Activated T-cell treated with anti-CD3 and anti-CD28 coated beads, Interleukin-2, amount 50 U/mL, for 4 hours (primary cell): ENCODE data around the gene EGFR. TPM values are rescaled to one million over a fixed set of nuclear protein-coding genes. Genes with fewer than 3 reads are reported as not detected.

Source experiments
- ATAC-seq, 2 donors: fragments of 200-7000 bp; cut with Tn5 transposase; one replicate each; pipeline ENCODE4 v1.10.0; 2021
- DNase-seq: peaks from one replicate; pipeline ENCODE4 v3.0.0-alpha.2; 2020
- H3K27me3 Mint-ChIP-seq: one replicate; pipeline ENCODE4 v1.8.0; 2021; ENCODE audit warnings: low read depth, mixed read lengths
- H3K36me3 Mint-ChIP-seq: one replicate; pipeline ENCODE4 v1.8.0; 2022; ENCODE audit warnings: mixed read lengths; ENCODE audit not compliant: insufficient read depth
- H3K4me1 Mint-ChIP-seq: one replicate; pipeline ENCODE4 v1.8.0; 2021; ENCODE audit warnings: low read depth, mixed read lengths
- H3K4me3 Mint-ChIP-seq: one replicate; pipeline ENCODE4 v1.8.0; 2021; ENCODE audit warnings: mild to moderate bottlenecking, moderate library complexity, mixed read lengths
- H3K9me3 Mint-ChIP-seq: one replicate; pipeline ENCODE4 v1.8.0; 2021; ENCODE audit warnings: mixed read lengths
- total RNA-seq, 3 donors: library from RNA; stranded (reverse); gene quantifications; one replicate each; pipeline ENCODE4 v1.2.1, GENCODE V29; 2021

EGFR gene
- total RNA-seq, 3 donors from 2014 or later, result 0.11 to 0.30 (median 0.26) TPM

GRCh38 chr7:55230014-55230413 lies 211.2 kb downstream of the EGFR start:
- DNase-seq (no peak), ATAC-seq (no peak)
- no peak overlapping the region for H3K4me3 Mint-ChIP-seq
- no peaks in the 10 kb centered on the region for H3K4me1 Mint-ChIP-seq
- no peaks in the 10 kb centered on the region for H3K36me3 Mint-ChIP-seq
- peaks cover 19% of the 10 kb centered on the region for H3K27me3 Mint-ChIP-seq
- peaks cover 20% of the 10 kb centered on the region for H3K9me3 Mint-ChIP-seq

GRCh38 chr7:55231736-55232280 lies 213.0 kb downstream of the EGFR start:
- Mint-ChIP-seq H3K9me3 (peaks cover 20% of the 10 kb centered on the region), H3K36me3 (no peaks in the 10 kb centered on the region), H3K4me1 (no peaks in the 10 kb centered on the region), H3K27me3 (peaks cover 16% of the 10 kb centered on the region), H3K4me3 (no peak overlapping the region)
- ATAC-seq (no peak), DNase-seq (no peak)

- Mint-ChIP-seq H3K4me1 (no peaks in the 10 kb centered on the region), H3K27me3 (peaks cover 14% of the 10 kb centered on the region), H3K4me3 (no peak overlapping the region), H3K9me3 (peaks cover 14% of the 10 kb centered on the region), H3K36me3 (no peaks in the 10 kb centered on the region)
- DNase-seq (no peak), ATAC-seq (no peak)
Observed at GRCh38 chr7:55233001-55233400, 214.2 kb downstream of the EGFR start.

GRCh38 chr7:55234408-55234807 lies 215.6 kb downstream of the EGFR start:
- Mint-ChIP-seq H3K4me3 (no peak overlapping the region), H3K4me1 (no peaks in the 10 kb centered on the region), H3K9me3 (peaks cover 7% of the 10 kb centered on the region), H3K27me3 (peaks cover 12% of the 10 kb centered on the region), H3K36me3 (no peaks in the 10 kb centered on the region)
- no peak for ATAC-seq
- no peak for DNase-seq

GRCh38 chr7:55235115-55235514 lies 216.3 kb downstream of the EGFR start:
- peaks cover 16% of the 10 kb centered on the region for H3K27me3 Mint-ChIP-seq
- ATAC-seq, result no peak

GRCh38 chr7:55235801-55236200 lies 217.0 kb downstream of the EGFR start:
- Mint-ChIP-seq H3K4me1 (no peaks in the 10 kb centered on the region), H3K27me3 (peaks cover 16% of the 10 kb centered on the region), H3K36me3 (no peaks in the 10 kb centered on the region), H3K9me3 (peaks cover 3% of the 10 kb centered on the region), H3K4me3 (no peak overlapping the region)
- ATAC-seq (no peak), DNase-seq (no peak)

More at GRCh38 chr7:55235115-55235514, 216.3 kb downstream of the EGFR start:
- H3K4me3 Mint-ChIP-seq, result no peak overlapping the region
- no peaks in the 10 kb centered on the region for H3K4me1 Mint-ChIP-seq
- no peaks in the 10 kb centered on the region for H3K36me3 Mint-ChIP-seq
- no peak for DNase-seq
- H3K9me3 Mint-ChIP-seq, result peaks cover 7% of the 10 kb centered on the region

- Mint-ChIP-seq H3K4me3 (no peak overlapping the region), H3K4me1 (no peaks in the 10 kb centered on the region), H3K9me3 (no peaks in the 10 kb centered on the region), H3K36me3 (no peaks in the 10 kb centered on the region), H3K27me3 (peaks cover 16% of the 10 kb centered on the region)
- ATAC-seq (no peak), DNase-seq (no peak)
Observed at GRCh38 chr7:55236476-55236875, 217.7 kb downstream of the EGFR start.

- Mint-ChIP-seq H3K4me3 (no peak overlapping the region), H3K4me1 (no peaks in the 10 kb centered on the region), H3K27me3 (peaks cover 14% of the 10 kb centered on the region), H3K36me3 (no peaks in the 10 kb centered on the region), H3K9me3 (no peaks in the 10 kb centered on the region)
- no peak for ATAC-seq
- DNase-seq, result no peak
Observed at GRCh38 chr7:55237156-55237893, 218.5 kb downstream of the EGFR start.

GRCh38 chr7:55239406-55239805 lies 220.6 kb downstream of the EGFR start:
- peaks cover 4% of the 10 kb centered on the region for H3K27me3 Mint-ChIP-seq
- no peaks in the 10 kb centered on the region for H3K4me1 Mint-ChIP-seq
- H3K36me3 Mint-ChIP-seq, result no peaks in the 10 kb centered on the region
- no peaks in the 10 kb centered on the region for H3K9me3 Mint-ChIP-seq
- DNase-seq, result no peak
- no peak for ATAC-seq
- H3K4me3 Mint-ChIP-seq, result no peak overlapping the region

GRCh38 chr7:55240418-55241142 lies 221.8 kb downstream of the EGFR start:
- DNase-seq, result no peak
- no peaks in the 10 kb centered on the region for H3K36me3 Mint-ChIP-seq
- no peak overlapping the region for H3K4me3 Mint-ChIP-seq
- peaks cover 4% of the 10 kb centered on the region for H3K27me3 Mint-ChIP-seq
- H3K9me3 Mint-ChIP-seq, result no peaks in the 10 kb centered on the region
- H3K4me1 Mint-ChIP-seq, result no peaks in the 10 kb centered on the region
- ATAC-seq, result no peak

GRCh38 chr7:55241958-55242357 lies 223.1 kb downstream of the EGFR start:
- DNase-seq, result no peak
- Mint-ChIP-seq H3K4me1 (no peaks in the 10 kb centered on the region), H3K9me3 (no peaks in the 10 kb centered on the region), H3K4me3 (no peak overlapping the region), H3K36me3 (no peaks in the 10 kb centered on the region), H3K27me3 (peaks cover 4% of the 10 kb centered on the region)
- ATAC-seq, result no peak

- H3K9me3 Mint-ChIP-seq, result no peaks in the 10 kb centered on the region
- peaks cover 4% of the 10 kb centered on the region for H3K27me3 Mint-ChIP-seq
- ATAC-seq (no peak), DNase-seq (no peak)
- H3K4me1 Mint-ChIP-seq, result no peaks in the 10 kb centered on the region
- H3K36me3 Mint-ChIP-seq, result no peaks in the 10 kb centered on the region
- H3K4me3 Mint-ChIP-seq, result no peak overlapping the region
Observed at GRCh38 chr7:55242613-55243012, 223.8 kb downstream of the EGFR start.

- ATAC-seq (no peak), DNase-seq (no peak)
- Mint-ChIP-seq H3K4me3 (no peak overlapping the region), H3K4me1 (no peaks in the 10 kb centered on the region), H3K9me3 (no peaks in the 10 kb centered on the region), H3K36me3 (no peaks in the 10 kb centered on the region), H3K27me3 (peaks cover 6% of the 10 kb centered on the region)
Observed at GRCh38 chr7:55244006-55244745, 225.4 kb downstream of the EGFR start.

GRCh38 chr7:55245271-55245723 lies 226.5 kb downstream of the EGFR start:
- H3K4me3 Mint-ChIP-seq, result no peak overlapping the region
- peaks cover 9% of the 10 kb centered on the region for H3K27me3 Mint-ChIP-seq

More at GRCh38 chr7:55245271-55245723, 226.5 kb downstream of the EGFR start:
- ATAC-seq (no peak), DNase-seq (no peak)
- no peaks in the 10 kb centered on the region for H3K36me3 Mint-ChIP-seq
- H3K9me3 Mint-ChIP-seq, result no peaks in the 10 kb centered on the region
- H3K4me1 Mint-ChIP-seq, result no peaks in the 10 kb centered on the region
